Tibial nerve (tissue), 4 donors: ENCODE data around the gene CMTM7. TPM values are rescaled to one million over a fixed set of nuclear protein-coding genes. Genes with fewer than 3 reads are reported as not detected.
A peak's percentile ranks its signal among the peaks of the same experiment; 100 is the strongest.

Source experiments
- DNase-seq, 2 donors: peaks; one replicate each; pipeline ENCODE4 v3.0.0-alpha.2; 2019; ENCODE audit warnings: low spot score in 2 of 2
- H3K27ac ChIP-seq, 4 donors: fragments of 200-600 bp; sonication (generic) in 3 of 4; one replicate each; pipeline ENCODE4 v1.5.1; 2017 to 2019; ENCODE audit warnings: mild to moderate bottlenecking in 1 of 4
- H3K27me3 ChIP-seq, 2 donors: fragments of 200-600 bp; sonication (generic) in 1 of 2; one replicate each; pipeline versions ENCODE4 v1.5.1 to v1.6.0; 2017 to 2019
- H3K36me3 ChIP-seq, 3 donors: fragments of 200-600 bp; sonication (generic); one replicate each; pipeline ENCODE4 v1.5.1; 2018 to 2019
- H3K4me1 ChIP-seq, 4 donors: fragments of 200-600 bp; sonication (generic) in 3 of 4; one replicate each; pipeline ENCODE4 v1.5.1; 2017 to 2019
- H3K4me3 ChIP-seq, 4 donors: fragments of 200-600 bp; sonication (generic) in 3 of 4; one replicate each; pipeline ENCODE4 v1.5.1; 2017 to 2019; ENCODE audit warnings: mild to moderate bottlenecking in 1 of 4, moderate library complexity in 1 of 4
- H3K9me3 ChIP-seq, 4 donors: fragments of 200-600 bp; sonication (generic) in 3 of 4; one replicate each; pipeline ENCODE4 v1.5.1; 2017 to 2019
- EP300 ChIP-seq, 2 donors: sonication (generic); formaldehyde crosslinking; IDR thresholded peaks; one replicate each; pipeline ENCODE4 v1.6.1; 2017; ENCODE audit warnings: antibody characterized with exemption in 2 of 2, mild to moderate bottlenecking in 1 of 2
- POLR2A ChIP-seq, 2 donors: fragments of 450-650 bp; IDR thresholded peaks; one replicate each; pipeline ENCODE4 v1.6.1; 2017; ENCODE audit warnings: antibody characterized with exemption in 2 of 2, mild to moderate bottlenecking in 2 of 2, moderate library complexity in 2 of 2
- whole genome bisulfite sequencing, 2 donors: methylation state at CpG; one replicate each; pipeline ENCODE4 v1.1.5; 2018; 5-methylcytosine and 5-hydroxymethylcytosine counted together
- total RNA-seq, 4 donors: library from RNA; depleted of rRNA; stranded (reverse); fragments of >200 nt; gene quantifications; one replicate each; pipeline ENCODE4 v1.1.0, GENCODE V29; 2016
- TF ChIP-seq, protein P1 (sequence below), 5 experiments: fragments of 200-600 bp in 3 of 5; fragments of 450-650 bp in 2 of 5; sonication (generic) in 3 of 5; IDR thresholded peaks; one replicate each; pipeline ENCODE4 v1.5.1; 2016 to 2019; ENCODE audit warnings: antibody characterized with exemption in 5 of 5, mild to moderate bottlenecking in 3 of 5, moderate library complexity in 2 of 5

CMTM7 gene
- total RNA-seq, 4 donors from 2014 or later, result 10.4 to 47.4 (median 19.5) TPM

DNA sequence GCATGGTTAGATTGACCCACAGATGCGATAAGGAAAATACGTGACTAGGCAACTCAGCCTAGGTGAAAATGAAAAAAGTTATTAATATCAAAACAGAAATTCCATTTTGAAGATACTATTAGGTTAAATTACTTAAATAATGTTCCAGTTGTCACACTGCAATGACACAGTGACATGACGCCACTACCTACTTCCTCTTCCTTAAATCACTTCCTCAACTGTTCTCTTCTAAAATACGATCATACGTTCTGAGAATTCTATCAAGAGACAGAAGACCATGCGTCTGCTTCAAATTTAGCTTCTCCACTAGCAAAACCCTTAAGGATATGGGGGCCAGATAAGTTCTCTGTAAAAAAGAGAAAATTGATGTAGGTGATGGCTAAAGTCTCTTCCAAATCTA is 92.8 kb downstream of the CMTM7 start:
- Histone ChIP-seq H3K4me3 (no peak overlapping the region), H3K9me3 (no peaks in the 10 kb centered on the region), H3K4me1 (peaks cover 0 to 40% (median 0%) of the 10 kb centered on the region in 4 donors), H3K27me3 (no peaks in the 10 kb centered on the region), H3K36me3 (peaks cover 0 to 46% (median 0%) of the 10 kb centered on the region in 3 donors), H3K27ac (peak overlapping the region in 3 of 4 donors; percentile 12 to 53 (median 46))
- WGBS, 2 donors, result 89 to 91% methylated on average over 6 of the region's 6 CpGs
- TF ChIP-seq, protein P1, sequence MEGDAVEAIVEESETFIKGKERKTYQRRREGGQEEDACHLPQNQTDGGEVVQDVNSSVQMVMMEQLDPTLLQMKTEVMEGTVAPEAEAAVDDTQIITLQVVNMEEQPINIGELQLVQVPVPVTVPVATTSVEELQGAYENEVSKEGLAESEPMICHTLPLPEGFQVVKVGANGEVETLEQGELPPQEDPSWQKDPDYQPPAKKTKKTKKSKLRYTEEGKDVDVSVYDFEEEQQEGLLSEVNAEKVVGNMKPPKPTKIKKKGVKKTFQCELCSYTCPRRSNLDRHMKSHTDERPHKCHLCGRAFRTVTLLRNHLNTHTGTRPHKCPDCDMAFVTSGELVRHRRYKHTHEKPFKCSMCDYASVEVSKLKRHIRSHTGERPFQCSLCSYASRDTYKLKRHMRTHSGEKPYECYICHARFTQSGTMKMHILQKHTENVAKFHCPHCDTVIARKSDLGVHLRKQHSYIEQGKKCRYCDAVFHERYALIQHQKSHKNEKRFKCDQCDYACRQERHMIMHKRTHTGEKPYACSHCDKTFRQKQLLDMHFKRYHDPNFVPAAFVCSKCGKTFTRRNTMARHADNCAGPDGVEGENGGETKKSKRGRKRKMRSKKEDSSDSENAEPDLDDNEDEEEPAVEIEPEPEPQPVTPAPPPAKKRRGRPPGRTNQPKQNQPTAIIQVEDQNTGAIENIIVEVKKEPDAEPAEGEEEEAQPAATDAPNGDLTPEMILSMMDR (IDR thresholded peaks at IDR 0.05), result no peak
- peak; percentile 30 to 53 for TF ChIP-seq EP300 (IDR thresholded peaks at IDR 0.05)
- peak in 1 of 2 donors; percentile 13 for TF ChIP-seq POLR2A (IDR thresholded peaks at IDR 0.05)
- peak in 1 of 2 donors; percentile 37 for DNase-seq

- 57 to 78% methylated on average over 3 of the region's 3 CpGs for WGBS, 2 donors
These were observed 96.3 kb downstream of the CMTM7 start for GRCh38 chr3:32487781-32488473.

DNA sequence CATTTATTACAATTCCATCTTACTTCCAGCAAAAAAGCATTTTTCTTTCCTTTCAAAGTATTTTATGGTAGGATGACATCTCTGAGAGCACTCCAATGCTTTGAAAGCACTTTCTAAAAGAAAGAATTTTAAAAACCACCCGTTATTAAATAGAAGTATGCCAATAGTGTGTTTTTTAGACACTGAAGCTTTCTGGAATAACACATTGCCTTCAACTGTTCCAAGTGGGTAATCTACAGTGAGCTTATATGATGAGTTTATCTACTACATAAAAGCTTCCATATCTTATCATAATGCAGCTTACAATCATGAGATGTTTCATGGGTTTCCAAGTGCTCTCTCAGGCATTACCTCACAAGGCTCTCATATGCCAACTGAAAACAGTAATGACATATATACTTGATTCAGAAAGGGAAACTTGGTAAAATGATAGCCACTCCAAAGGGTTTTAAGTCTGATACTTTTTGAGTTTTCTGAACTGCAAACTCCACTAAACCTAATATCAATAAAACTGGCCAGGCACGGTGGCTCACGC is 96.9 kb downstream of the CMTM7 start:
- Histone ChIP-seq H3K27ac (peak overlapping the region in 1 of 4 donors; percentile 3), H3K27me3 (no peaks in the 10 kb centered on the region), H3K36me3 (peaks cover 0 to 28% (median 0%) of the 10 kb centered on the region in 3 donors), H3K4me3 (no peak overlapping the region), H3K9me3 (no peaks in the 10 kb centered on the region), H3K4me1 (peaks cover 0 to 42% (median 0%) of the 10 kb centered on the region in 4 donors)
- 72 to 84% methylated on average over 3 of the region's 3 CpGs for WGBS, 2 donors
- TF ChIP-seq EP300 (IDR thresholded peaks at IDR 0.05), result no peak
- TF ChIP-seq POLR2A (IDR thresholded peaks at IDR 0.05), result no peak
- TF ChIP-seq, protein P1 (IDR thresholded peaks at IDR 0.05), result no peak
- no peak for DNase-seq

More at GRCh38 chr3:32487781-32488473, 96.3 kb downstream of the CMTM7 start:
- peaks cover 0 to 36% (median 0%) of the 10 kb centered on the region in 4 donors for H3K4me1 ChIP-seq
- no peak overlapping the region for H3K4me3 ChIP-seq
- H3K36me3 ChIP-seq, result peaks cover 0 to 34% (median 0%) of the 10 kb centered on the region in 3 donors
- H3K9me3 ChIP-seq, result no peaks in the 10 kb centered on the region
- no peak for DNase-seq
- no peaks in the 10 kb centered on the region for H3K27me3 ChIP-seq
- peak overlapping the region in 1 of 4 donors; percentile 3 for H3K27ac ChIP-seq
- TF ChIP-seq, protein P1 (IDR thresholded peaks at IDR 0.05), result no peak
- TF ChIP-seq POLR2A (IDR thresholded peaks at IDR 0.05) (no peak), EP300 (IDR thresholded peaks at IDR 0.05) (no peak)

DNA sequence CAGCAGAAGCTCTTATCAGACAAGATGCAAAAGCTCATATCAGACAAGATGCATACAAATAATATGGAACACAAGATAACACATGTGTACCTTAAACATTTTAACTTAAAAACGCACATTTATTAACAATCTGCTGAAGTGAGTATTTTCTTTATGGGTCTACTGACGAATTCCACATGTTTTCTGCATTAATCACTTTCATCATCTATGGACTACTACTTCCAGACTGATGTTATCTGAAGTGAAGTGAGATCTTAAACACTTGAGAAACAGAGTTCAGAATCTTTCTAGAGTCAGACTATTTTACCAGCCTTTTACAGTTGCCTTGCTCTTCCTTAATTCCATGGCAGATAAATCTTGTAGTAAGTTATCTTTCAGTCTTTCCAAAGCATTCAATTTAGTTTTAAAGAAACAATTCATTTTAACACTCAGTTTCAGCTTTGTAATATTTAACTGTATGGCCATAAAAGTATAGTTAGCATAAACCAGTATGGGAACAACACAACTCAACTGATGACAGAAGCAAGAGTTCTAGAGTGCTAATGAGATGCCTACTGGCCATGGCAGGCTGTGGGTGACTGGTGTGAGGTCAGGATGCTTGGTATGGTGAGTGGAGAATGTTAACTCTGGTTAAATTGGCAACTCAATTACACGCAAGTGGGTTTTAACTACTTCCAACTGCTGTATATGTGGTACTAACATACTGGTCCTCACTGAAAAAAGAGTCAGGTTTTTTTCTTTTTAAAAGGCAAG is 101.2 kb downstream of the CMTM7 start:
- no peak for TF ChIP-seq EP300 (IDR thresholded peaks at IDR 0.05)
- TF ChIP-seq POLR2A (IDR thresholded peaks at IDR 0.05), result no peak
- peaks cover 0 to 52% (median 12%) of the 10 kb centered on the region in 4 donors for H3K4me1 ChIP-seq
- no peak for DNase-seq
- H3K4me3 ChIP-seq, result no peak overlapping the region
- no peaks in the 10 kb centered on the region for H3K27me3 ChIP-seq
- H3K36me3 ChIP-seq, result peaks cover 0 to 4% (median 0%) of the 10 kb centered on the region in 3 donors
- no peak overlapping the region for H3K27ac ChIP-seq
- H3K9me3 ChIP-seq, result no peaks in the 10 kb centered on the region
- WGBS, 2 donors, result 59 to 73% methylated on average over 3 of the region's 3 CpGs

GRCh38 chr3:32493437-32494414 is 102.1 kb downstream of the CMTM7 start:
- Histone ChIP-seq H3K27me3 (no peaks in the 10 kb centered on the region), H3K36me3 (peaks cover 0 to 4% (median 0%) of the 10 kb centered on the region in 3 donors), H3K27ac (peak overlapping the region in 1 of 4 donors; percentile 16), H3K4me3 (no peak overlapping the region), H3K9me3 (no peaks in the 10 kb centered on the region), H3K4me1 (peaks cover 0 to 53% (median 16%) of the 10 kb centered on the region in 4 donors)
- no peak for TF ChIP-seq EP300 (IDR thresholded peaks at IDR 0.05)
- TF ChIP-seq, protein P1 (IDR thresholded peaks at IDR 0.05), result no peak
- no peak for TF ChIP-seq POLR2A (IDR thresholded peaks at IDR 0.05)
- 53 to 63% methylated on average over 3 of the region's 3 CpGs for WGBS, 2 donors
- DNase-seq, result no peak
